ENCODE data around the gene TAC4. TPM values are rescaled to one million over a fixed set of nuclear protein-coding genes. Genes with fewer than 3 reads are reported as not detected.
A peak's percentile ranks its signal among the peaks of the same experiment; 100 is the strongest.

TAC4 gene
- total RNA-seq, 2 donors from 2014 or later, result not detected

DNA sequence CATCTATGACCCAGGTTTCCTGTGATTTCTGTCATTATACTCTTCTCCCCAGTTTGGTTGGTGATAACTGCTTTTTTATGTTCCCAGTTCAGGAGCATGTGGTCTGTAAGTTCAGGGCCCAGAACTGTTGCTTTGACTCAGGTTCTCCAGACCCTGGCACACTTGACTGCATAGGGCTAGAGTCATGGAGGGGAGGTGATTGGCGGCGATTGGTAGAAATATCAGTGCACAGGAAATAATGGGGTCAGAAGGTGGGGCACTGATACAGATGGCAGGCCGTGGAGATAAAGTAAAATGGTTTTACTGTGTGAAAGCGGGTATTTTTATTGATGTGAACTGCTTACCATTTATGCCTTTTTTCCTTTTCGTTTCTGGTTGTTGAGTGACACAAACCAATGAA, 28.7 kb downstream of the TAC4 start:
- Histone ChIP-seq H3K9me3 (no peaks in the 10 kb centered on the region), H3K4me1 (peaks cover 0 to 16% of the 10 kb centered on the region in 2 donors), H3K36me3 (peaks cover 70% of the 10 kb centered on the region), H3K27ac (no peak overlapping the region), H3K27me3 (no peaks in the 10 kb centered on the region), H3K4me3 (no peak overlapping the region)
- no peak for DNase-seq (ENCODE audit: low spot score)
- TF ChIP-seq, protein P1, sequence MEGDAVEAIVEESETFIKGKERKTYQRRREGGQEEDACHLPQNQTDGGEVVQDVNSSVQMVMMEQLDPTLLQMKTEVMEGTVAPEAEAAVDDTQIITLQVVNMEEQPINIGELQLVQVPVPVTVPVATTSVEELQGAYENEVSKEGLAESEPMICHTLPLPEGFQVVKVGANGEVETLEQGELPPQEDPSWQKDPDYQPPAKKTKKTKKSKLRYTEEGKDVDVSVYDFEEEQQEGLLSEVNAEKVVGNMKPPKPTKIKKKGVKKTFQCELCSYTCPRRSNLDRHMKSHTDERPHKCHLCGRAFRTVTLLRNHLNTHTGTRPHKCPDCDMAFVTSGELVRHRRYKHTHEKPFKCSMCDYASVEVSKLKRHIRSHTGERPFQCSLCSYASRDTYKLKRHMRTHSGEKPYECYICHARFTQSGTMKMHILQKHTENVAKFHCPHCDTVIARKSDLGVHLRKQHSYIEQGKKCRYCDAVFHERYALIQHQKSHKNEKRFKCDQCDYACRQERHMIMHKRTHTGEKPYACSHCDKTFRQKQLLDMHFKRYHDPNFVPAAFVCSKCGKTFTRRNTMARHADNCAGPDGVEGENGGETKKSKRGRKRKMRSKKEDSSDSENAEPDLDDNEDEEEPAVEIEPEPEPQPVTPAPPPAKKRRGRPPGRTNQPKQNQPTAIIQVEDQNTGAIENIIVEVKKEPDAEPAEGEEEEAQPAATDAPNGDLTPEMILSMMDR (IDR thresholded peaks at IDR 0.05), result no peak

- TF ChIP-seq, protein P1 (IDR thresholded peaks at IDR 0.05), result no peak
- Histone ChIP-seq H3K27me3 (no peaks in the 10 kb centered on the region), H3K4me3 (no peak overlapping the region), H3K9me3 (no peaks in the 10 kb centered on the region), H3K36me3 (peaks cover 72% of the 10 kb centered on the region), H3K27ac (no peak overlapping the region), H3K4me1 (peaks cover 0 to 16% of the 10 kb centered on the region in 2 donors)
- no peak for DNase-seq (ENCODE audit: low spot score)
Observed at GRCh38 chr17:49817993-49818392, 29.9 kb downstream of the TAC4 start.

GRCh38 chr17:49815761-49816281, 32.0 kb downstream of the TAC4 start:
- no peak overlapping the region for H3K4me3 ChIP-seq
- no peaks in the 10 kb centered on the region for H3K27me3 ChIP-seq
- peaks cover 0 to 16% of the 10 kb centered on the region in 2 donors for H3K4me1 ChIP-seq
- TF ChIP-seq, protein P1 (IDR thresholded peaks at IDR 0.05), result no peak
- H3K27ac ChIP-seq, result peak overlapping the region in 1 of 2 donors; percentile 19
- peaks cover 64% of the 10 kb centered on the region for H3K36me3 ChIP-seq
- no peaks in the 10 kb centered on the region for H3K9me3 ChIP-seq
- no peak for DNase-seq (ENCODE audit: low spot score)

DNA sequence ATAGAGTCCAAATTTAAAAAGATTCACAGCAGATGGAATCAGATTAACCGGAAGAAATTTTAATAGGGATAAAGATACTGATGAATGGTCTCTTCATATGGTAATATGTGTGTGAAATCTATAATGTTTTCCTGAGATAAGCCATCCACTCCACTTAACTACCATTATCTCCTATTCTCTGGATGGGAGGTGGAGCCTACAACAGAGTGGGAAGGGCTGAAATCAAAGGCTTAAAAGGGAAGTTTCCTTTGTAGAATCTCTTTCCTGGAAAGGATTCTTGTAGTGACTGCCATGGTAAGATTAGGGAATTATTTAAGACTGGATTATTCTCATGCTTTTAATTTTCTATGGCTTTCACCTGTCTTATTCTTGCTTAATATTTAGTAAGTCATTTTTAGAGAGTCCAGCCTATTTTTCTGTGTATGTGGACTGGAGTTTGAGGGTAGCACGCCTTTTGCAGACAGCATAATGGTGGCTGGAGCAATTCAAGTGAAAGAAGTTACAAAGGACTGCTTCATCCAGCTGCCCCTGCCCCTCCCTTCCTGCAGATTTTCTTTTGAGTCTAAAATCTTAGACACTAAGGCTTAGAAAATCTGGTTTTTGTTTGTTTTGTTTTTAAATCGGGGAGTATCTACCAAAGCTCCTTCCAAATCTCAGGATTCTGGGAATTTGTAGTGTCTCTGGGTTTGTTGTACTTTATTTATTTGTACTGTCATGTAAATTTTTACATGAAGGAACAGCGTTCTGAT, 32.9 kb downstream of the TAC4 start:
- TF ChIP-seq, protein P1 (IDR thresholded peaks at IDR 0.05), result no peak
- H3K27ac ChIP-seq, result no peak overlapping the region
- H3K4me3 ChIP-seq, result no peak overlapping the region
- H3K27me3 ChIP-seq, result no peaks in the 10 kb centered on the region
- peaks cover 0 to 16% of the 10 kb centered on the region in 2 donors for H3K4me1 ChIP-seq
- H3K36me3 ChIP-seq, result peaks cover 70% of the 10 kb centered on the region
- no peak for DNase-seq (ENCODE audit: low spot score)
- no peaks in the 10 kb centered on the region for H3K9me3 ChIP-seq

DNA sequence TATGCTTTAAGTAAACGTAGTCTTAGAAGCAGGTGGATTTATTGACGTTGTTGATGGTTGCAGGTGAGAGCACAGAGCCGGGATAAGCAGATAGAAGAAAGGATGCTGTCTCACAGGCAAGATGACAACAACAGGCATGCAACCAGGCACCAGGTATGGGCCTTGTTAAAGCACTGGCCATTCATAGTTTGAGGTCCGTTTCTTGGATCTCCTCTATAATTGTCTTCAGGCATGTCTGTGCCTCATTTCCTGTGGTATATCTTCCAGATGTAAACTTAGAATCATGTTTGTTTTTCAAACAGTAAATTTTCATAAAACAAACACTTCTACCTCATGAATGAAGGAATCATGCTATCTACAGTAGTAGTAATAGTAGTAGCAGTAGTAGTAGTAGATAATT, 38.8 kb downstream of the TAC4 start:
- TF ChIP-seq, protein P1 (IDR thresholded peaks at IDR 0.05), result no peak
- Histone ChIP-seq H3K4me3 (no peak overlapping the region), H3K27me3 (no peaks in the 10 kb centered on the region), H3K27ac (no peak overlapping the region), H3K9me3 (no peaks in the 10 kb centered on the region), H3K4me1 (no peaks in the 10 kb centered on the region), H3K36me3 (peaks cover 73% of the 10 kb centered on the region)
- DNase-seq (ENCODE audit: low spot score), result no peak

Data from right atrium auricular region (tissue), 2 donors.